Large intestine (tissue), 3 donors: ENCODE results near the gene CFP. TPM values are rescaled to one million over a fixed set of nuclear protein-coding genes. Genes with fewer than 3 reads are reported as not detected.

Source experiments
- DNase-seq, 2 donors: peaks; one replicate each; pipeline versions ENCODE4 v3.0.0 to v3.0.0-alpha.2; 2013
- H3K27ac ChIP-seq: one replicate; pipeline ENCODE4 v1.5.1; 2013; ENCODE audit warnings: low read length
- H3K27me3 ChIP-seq: 2 replicates; pipeline ENCODE4 v1.6.1; 2013; ENCODE audit warnings: low read length; ENCODE audit not compliant: control insufficient read depth, insufficient read depth
- H3K36me3 ChIP-seq: 2 replicates; pipeline ENCODE4 v1.6.1; 2013; ENCODE audit warnings: low read length; ENCODE audit not compliant: control insufficient read depth, insufficient read depth
- H3K4me1 ChIP-seq: one replicate; pipeline ENCODE4 v1.6.1; 2013; ENCODE audit warnings: low read length; ENCODE audit not compliant: control insufficient read depth, insufficient read depth
- H3K4me3 ChIP-seq: one replicate; pipeline ENCODE4 v1.5.1; 2013; ENCODE audit warnings: low read length
- H3K9me3 ChIP-seq: one replicate; pipeline ENCODE4 v1.6.1; 2013; ENCODE audit warnings: mild to moderate bottlenecking, low read depth, low read length, moderate library complexity; ENCODE audit not compliant: control insufficient read depth
- WGBS: methylation state at CpG from one replicate; pipeline ENCODE4 v1.1.5; 2013; ENCODE audit warnings: low lambda C conversion rate; ENCODE audit not compliant: insufficient coverage; 5-methylcytosine and 5-hydroxymethylcytosine counted together
- polyA plus RNA-seq: library from polyadenylated mRNA; unstranded; fragments of 120-200 nt; gene quantifications from one replicate; pipeline ENCODE4 v1.2.1, GENCODE V29; 2013

Gene CFP
- polyA plus RNA-seq, 1 donor: 4.2 TPM

DNA sequence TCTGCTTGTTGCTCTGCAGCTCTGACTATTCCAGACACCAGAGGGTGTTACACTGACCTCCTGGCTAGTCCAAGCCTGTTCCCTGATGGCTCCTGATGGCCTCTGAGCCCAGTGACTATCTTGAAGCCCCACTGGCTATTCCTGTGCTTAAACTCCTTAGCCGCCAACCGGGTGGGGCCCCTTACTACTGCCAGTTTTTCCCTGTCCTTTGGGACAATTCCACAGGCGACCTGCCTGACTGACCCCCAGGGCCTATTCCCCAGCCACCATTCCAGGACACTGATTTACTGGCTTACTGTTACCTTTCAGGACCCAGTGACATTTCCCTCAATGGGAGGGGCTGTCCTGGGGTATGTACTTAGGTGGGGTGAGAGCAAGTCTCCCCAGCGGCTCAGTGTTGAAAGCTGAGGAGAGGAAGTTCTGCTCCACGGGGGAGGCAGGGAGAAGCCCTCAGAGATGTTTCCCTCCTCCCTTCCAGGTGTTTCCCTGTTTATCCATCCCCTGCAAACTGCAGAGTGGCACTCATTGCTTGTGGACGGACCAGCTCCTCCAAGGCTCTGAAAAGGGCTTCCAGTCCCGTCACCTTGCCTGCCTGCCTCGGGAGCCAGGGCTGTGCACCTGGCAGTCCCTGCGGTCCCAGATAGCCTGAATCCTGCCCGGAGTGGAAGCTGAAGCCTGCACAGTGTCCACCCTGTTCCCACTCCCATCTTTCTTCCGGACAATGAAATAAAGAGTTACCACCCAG lies 43.5 kb downstream of the CFP start:
- Histone ChIP-seq H3K27ac (no peak overlapping the region), H3K9me3 (peaks cover 6% of the 10 kb centered on the region), H3K4me3 (no peak overlapping the region), H3K27me3 (no peaks in the 10 kb centered on the region), H3K4me1 (peaks cover 5% of the 10 kb centered on the region), H3K36me3 (no peaks in the 10 kb centered on the region)
- no CpG with 5 or more reads among the region's 11 CpGs for WGBS
- DNase-seq: no peak

DNA sequence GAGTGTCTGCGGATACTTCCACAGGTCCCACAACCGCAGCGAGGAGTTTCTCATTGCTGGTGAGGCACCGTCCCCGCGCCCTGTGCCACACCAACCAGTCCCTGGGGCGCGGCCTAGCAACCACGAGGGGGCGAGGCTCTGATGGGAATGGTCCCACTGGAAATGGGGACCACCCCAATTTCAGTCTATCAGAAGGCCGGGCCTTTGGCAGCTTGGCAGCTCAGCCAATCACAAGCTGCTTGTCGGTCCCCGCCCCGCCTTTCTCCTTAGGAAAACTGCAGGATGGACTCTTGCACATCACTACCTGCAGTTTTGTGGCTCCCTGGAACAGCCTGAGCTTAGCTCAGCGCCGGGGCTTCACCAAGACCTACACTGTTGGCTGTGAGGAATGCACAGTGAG lies 44.5 kb downstream of the CFP start:
- peaks cover 6% of the 10 kb centered on the region for H3K9me3 ChIP-seq
- no peak overlapping the region for H3K4me3 ChIP-seq
- H3K27ac ChIP-seq: no peak overlapping the region
- peaks cover 5% of the 10 kb centered on the region for H3K4me1 ChIP-seq
- H3K36me3 ChIP-seq: no peaks in the 10 kb centered on the region
- H3K27me3 ChIP-seq: no peaks in the 10 kb centered on the region
- DNase-seq: no peak
- no CpG with 5 or more reads among the region's 16 CpGs for WGBS

DNA sequence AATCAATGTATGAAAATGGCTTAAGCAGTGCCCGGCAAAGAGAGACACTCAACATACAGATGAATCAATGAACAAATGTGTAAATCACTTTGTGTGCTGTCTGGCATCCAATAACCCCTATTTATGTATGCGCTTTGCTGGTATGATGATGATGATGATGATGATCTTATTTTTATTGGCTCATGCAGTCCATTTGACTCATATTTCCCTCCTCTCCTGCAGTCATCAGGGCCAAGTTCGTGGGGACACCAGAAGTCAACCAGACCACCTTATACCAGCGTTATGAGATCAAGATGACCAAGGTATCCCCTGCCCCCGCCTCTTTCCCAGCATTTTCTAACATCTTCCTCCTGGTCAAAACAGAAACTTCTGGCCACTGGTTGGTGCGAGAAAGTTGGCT lies 45.0 kb downstream of the CFP start:
- H3K4me3 ChIP-seq: no peak overlapping the region
- no CpG with 5 or more reads among the region's 6 CpGs for WGBS
- peaks cover 5% of the 10 kb centered on the region for H3K4me1 ChIP-seq
- H3K36me3 ChIP-seq: no peaks in the 10 kb centered on the region
- no peak overlapping the region for H3K27ac ChIP-seq
- no peak for DNase-seq
- peaks cover 6% of the 10 kb centered on the region for H3K9me3 ChIP-seq
- no peaks in the 10 kb centered on the region for H3K27me3 ChIP-seq

DNA sequence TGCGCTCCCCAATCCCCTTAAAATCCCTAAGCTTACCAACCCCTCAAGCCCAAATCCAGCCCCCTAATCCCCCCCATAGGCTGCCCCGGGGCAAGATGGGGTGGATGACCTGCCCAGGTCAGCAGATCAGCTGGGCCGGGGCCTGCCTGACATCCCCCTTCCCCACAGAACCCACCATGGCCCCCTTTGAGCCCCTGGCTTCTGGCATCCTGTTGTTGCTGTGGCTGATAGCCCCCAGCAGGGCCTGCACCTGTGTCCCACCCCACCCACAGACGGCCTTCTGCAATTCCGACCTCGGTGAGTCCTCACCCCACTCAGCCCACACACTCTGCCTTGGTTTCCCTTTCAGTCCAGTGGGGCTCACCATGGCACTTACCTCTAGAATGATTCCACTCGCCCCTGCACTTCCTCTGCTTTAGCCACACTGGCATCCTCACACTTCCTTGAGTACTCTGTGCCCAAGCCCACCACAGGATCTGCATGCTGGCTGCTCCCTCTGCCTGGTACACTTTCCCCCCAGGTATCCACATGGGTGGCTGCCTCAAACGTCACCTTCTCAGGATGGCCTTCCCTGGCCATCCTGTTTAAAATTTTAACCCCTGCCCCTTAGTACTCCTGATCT lies 46.4 kb downstream of the CFP start:
- peaks cover 5% of the 10 kb centered on the region for H3K4me1 ChIP-seq
- no peaks in the 10 kb centered on the region for H3K36me3 ChIP-seq
- no CpG with 5 or more reads among the region's 8 CpGs for WGBS
- H3K4me3 ChIP-seq: no peak overlapping the region
- H3K27me3 ChIP-seq: no peaks in the 10 kb centered on the region
- H3K9me3 ChIP-seq: peaks cover 6% of the 10 kb centered on the region
- no peak for DNase-seq
- no peak overlapping the region for H3K27ac ChIP-seq

DNA sequence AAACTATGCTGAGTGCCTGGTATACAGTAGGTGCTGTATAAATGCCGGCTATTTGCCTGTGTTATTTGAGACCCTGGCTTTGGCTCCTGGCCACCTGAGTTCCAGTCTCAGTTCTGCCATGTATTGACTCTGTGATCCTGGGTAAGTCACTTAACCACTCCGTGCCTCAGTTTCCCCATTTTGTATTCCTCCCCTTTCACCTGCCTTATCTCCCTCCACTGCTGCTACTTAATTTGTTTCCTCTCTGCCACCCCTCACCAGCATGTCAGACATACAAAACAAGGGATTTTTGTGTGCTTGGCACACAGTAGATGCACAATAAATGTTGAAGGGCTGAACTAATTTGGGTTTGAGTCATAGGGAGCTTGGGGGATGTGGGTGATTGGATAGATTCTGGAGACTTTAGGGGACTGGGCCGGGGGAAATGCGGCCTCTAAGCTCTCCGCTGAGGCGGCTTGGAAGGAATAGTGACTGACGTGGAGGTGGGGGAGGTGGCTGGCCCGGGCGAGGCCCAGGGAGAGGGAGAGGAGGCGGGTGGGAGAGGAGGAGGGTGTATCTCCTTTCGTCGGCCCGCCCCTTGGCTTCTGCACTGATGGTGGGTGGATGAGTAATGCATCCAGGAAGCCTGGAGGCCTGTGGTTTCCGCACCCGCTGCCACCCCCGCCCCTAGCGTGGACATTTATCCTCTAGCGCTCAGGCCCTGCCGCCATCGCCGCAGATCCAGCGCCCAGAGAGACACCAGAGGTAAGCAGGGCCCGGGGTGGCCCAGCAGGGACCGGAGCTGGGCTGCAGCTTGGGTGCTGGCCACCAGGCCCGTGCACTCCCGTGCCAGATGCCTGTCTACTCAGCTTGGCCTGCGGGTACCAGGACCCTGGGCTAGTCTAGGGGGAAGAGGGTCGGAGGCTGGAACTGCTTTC lies 47.7 kb downstream of the CFP start, which contains the start of gene TIMP1:
Gene TIMP1 (plus strand): TSS at position 706 of the 917 bp plus-strand sequence. CDS start 980 bp downstream, outside the sequence.
- peak; percentile 77 to 83 for DNase-seq
- Histone ChIP-seq H3K4me1 (peaks cover 5% of the 10 kb centered on the region), H3K27me3 (no peaks in the 10 kb centered on the region), H3K27ac (peak within 1 kb of the TSS; percentile 40), H3K9me3 (peaks cover 6% of the 10 kb centered on the region), H3K36me3 (no peaks in the 10 kb centered on the region), H3K4me3 (peak within 1 kb of the TSS; percentile 54)
- WGBS: no CpG with 5 or more reads among the region's 28 CpGs

DNA sequence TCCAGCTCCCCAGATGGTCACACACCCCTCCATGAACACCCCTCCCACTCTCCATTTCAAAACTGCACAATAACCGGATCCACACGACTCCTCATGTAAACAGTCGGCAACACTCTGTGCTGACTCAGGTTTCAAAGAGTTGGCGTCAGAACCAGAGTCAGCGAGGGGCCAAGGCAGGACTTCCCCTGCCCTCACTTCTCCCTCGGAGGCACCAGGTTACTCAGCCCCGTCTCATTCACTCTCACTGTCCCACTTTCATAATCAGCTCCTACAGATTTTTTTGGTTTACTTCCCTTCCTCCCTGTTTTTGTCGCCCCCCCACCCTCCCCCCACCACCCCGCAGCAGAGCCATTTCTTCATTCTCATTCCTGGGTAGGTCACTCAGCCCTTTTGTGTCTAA lies 50.2 kb downstream of the CFP start:
- Histone ChIP-seq H3K4me1 (peaks cover 12% of the 10 kb centered on the region), H3K36me3 (no peaks in the 10 kb centered on the region), H3K4me3 (no peak overlapping the region), H3K9me3 (no peaks in the 10 kb centered on the region), H3K27me3 (no peaks in the 10 kb centered on the region), H3K27ac (no peak overlapping the region)
- WGBS: no CpG with 5 or more reads among the region's 9 CpGs
- no peak for DNase-seq

DNA sequence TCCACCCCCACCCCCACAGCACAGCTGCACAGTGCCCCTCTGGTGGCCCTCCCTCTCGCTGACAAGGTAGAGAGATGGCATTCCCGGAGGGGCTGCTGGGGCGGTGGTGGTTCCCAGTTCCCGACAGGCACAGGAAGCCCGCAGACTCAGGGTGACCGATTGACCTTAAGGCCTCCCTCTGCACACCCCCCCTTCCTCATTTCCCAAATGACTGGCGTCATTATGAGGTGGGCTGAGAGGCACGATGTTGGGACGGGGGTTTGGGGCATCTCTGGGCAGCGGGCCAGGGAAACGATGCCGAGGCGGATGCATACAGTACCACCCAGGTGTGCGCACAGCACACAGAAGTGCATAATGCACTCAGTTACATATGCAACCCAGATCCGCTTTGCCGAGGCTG lies 51.0 kb downstream of the CFP start:
- DNase-seq: no peak
- Histone ChIP-seq H3K27ac (no peak overlapping the region), H3K27me3 (no peaks in the 10 kb centered on the region), H3K4me1 (peaks cover 14% of the 10 kb centered on the region), H3K9me3 (no peaks in the 10 kb centered on the region), H3K36me3 (no peaks in the 10 kb centered on the region), H3K4me3 (no peak overlapping the region)
- WGBS: no CpG with 5 or more reads among the region's 16 CpGs

DNA sequence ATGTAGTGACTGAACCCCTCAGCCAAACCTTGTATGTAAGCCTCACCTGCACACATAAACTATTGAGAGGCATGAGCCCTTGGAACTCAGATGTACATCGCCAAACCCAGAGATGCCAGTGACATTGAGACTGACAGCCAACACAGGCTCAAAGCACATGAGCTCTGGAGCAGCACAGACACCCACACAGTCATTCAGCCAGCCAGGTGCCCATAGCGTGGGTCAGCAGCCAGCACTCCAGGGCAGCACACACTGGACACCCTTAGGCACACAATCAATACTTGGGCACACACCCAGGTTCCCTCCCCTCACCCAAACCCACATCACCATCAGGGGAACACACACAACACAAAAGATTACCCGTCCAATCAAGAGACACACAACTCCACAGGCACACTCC lies 51.8 kb downstream of the CFP start:
- H3K36me3 ChIP-seq: no peaks in the 10 kb centered on the region
- DNase-seq: no peak
- H3K4me3 ChIP-seq: no peak overlapping the region
- no peaks in the 10 kb centered on the region for H3K9me3 ChIP-seq
- no CpG with 5 or more reads among the region's 3 CpGs for WGBS
- H3K27ac ChIP-seq: no peak overlapping the region
- H3K27me3 ChIP-seq: no peaks in the 10 kb centered on the region
- peaks cover 14% of the 10 kb centered on the region for H3K4me1 ChIP-seq

DNA sequence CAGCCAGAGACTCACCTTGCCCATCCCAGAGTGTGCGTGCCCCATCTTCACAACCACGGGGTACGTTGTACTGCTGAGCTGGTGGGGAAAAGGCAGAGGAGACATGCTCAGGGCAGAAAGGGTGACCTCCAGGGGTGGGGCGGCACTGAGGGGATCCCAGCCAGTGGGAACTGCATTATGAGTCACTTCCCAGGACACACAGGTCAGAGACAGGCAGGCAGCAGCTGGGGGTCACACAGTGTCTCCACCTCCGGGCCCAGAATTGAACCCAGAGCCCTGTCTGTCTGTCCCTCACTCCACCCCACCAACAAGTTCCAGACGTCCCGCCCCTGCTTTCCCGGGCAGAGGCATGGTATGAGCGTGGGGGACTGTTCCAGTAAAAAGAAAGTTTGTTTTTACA lies 52.3 kb downstream of the CFP start:
- whole genome bisulfite sequencing: no CpG with 5 or more reads among the region's 9 CpGs
- peaks cover 14% of the 10 kb centered on the region for H3K4me1 ChIP-seq
- no peak for DNase-seq

More for the DNA sequence above, 52.3 kb downstream of the CFP start:
- no peaks in the 10 kb centered on the region for H3K27me3 ChIP-seq
- H3K4me3 ChIP-seq: no peak overlapping the region
- no peaks in the 10 kb centered on the region for H3K9me3 ChIP-seq
- no peaks in the 10 kb centered on the region for H3K36me3 ChIP-seq
- H3K27ac ChIP-seq: no peak overlapping the region
